ENCODE results near the gene THSD4. TPM values are rescaled to one million over a fixed set of nuclear protein-coding genes. Genes with fewer than 3 reads are reported as not detected.

The THSD4 gene
- total RNA-seq, 1 experiment from 2014 or later = 0.29 TPM

DNA sequence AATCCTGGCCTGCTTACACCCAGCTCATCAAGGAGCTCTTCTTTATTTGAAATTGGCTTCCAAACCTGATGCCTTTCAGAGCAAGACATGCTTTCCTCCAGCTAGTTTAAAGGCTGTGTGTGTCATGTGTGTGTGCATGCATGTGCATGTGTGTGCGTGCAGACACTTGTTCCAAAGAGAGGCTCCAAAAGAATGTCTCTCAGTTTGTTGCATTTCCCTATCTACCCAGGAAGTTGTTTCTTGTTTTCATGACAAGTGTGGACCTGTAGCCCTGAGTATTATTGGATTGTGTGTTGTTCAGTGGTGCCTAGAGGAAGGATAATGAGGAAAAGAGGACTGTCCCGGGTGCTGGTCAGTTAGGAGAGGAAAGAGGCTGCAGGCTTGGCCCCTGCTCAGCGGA is 240.0 kb downstream of the THSD4 start:
- ChIA-PET CTCF (no interaction called here), POLR2A (no interaction called here)
- no peak for DNase-seq
- intact Hi-C loops (cut with micrococcal nuclease; ENCODE audit: unreplicated experiment) = no loop called here
- Histone ChIP-seq H3K9me3 (no peaks in the 10 kb centered on the region), H3K36me3 (ENCODE audit: control insufficient read depth, insufficient read depth, low read length) (no peaks in the 10 kb centered on the region), H3K4me3 (ENCODE audit: low read depth, low read length) (no peak overlapping the region), H3K4me1 (no peaks in the 10 kb centered on the region), H3K27me3 (replicated peaks; ENCODE audit: control insufficient read depth, insufficient read depth, low read length) (no peaks in the 10 kb centered on the region)
- BruUV-seq (replicated peaks) = no TSS peak
- Mint-ChIP-seq H3K4me3 (ENCODE audit: unreplicated experiment) (no peak overlapping the region), H3K9me3 (ENCODE audit: unreplicated experiment) (no peaks in the 10 kb centered on the region), H3K27me3 (ENCODE audit: insufficient read depth, unreplicated experiment) (peaks cover 17% of the 10 kb centered on the region), H3K27ac (ENCODE audit: unreplicated experiment) (no peak overlapping the region), H3K4me1 (ENCODE audit: low read depth, unreplicated experiment) (no peaks in the 10 kb centered on the region), H3K36me3 (ENCODE audit: insufficient read depth, unreplicated experiment) (no peaks in the 10 kb centered on the region)
- TF ChIP-seq, protein P1, sequence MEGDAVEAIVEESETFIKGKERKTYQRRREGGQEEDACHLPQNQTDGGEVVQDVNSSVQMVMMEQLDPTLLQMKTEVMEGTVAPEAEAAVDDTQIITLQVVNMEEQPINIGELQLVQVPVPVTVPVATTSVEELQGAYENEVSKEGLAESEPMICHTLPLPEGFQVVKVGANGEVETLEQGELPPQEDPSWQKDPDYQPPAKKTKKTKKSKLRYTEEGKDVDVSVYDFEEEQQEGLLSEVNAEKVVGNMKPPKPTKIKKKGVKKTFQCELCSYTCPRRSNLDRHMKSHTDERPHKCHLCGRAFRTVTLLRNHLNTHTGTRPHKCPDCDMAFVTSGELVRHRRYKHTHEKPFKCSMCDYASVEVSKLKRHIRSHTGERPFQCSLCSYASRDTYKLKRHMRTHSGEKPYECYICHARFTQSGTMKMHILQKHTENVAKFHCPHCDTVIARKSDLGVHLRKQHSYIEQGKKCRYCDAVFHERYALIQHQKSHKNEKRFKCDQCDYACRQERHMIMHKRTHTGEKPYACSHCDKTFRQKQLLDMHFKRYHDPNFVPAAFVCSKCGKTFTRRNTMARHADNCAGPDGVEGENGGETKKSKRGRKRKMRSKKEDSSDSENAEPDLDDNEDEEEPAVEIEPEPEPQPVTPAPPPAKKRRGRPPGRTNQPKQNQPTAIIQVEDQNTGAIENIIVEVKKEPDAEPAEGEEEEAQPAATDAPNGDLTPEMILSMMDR (IDR thresholded peaks at IDR 0.05; ENCODE audit: insufficient read depth in 1 of 2, low read depth in 1 of 2, low read length in 1 of 2, severe bottlenecking in 1 of 2, unreplicated experiment in 1 of 2) = no peak

DNA sequence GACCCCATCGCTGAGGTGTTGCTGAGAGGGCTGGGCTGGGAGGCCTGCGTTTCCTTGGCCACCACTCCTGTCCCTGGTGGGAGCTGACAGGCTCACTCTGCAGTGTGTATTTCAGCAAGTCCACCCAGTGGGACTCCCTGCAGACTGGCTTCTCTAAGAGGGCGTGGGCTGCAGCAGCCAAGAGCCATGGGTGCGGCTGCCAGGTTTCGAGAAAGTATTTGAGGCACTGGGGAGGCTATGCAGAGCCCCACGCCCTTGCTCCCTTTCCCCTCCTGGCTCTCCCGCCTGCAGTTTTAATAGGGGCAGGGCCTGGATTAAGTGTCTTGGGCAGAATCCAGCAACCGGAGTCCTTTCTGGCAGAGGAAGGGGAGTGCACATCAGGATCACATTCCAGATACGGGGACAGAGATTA is 242.1 kb downstream of the THSD4 start:
- no TSS peak for BruUV-seq (replicated peaks)
- Mint-ChIP-seq H3K4me1 (ENCODE audit: low read depth, unreplicated experiment) (no peaks in the 10 kb centered on the region), H3K27me3 (ENCODE audit: insufficient read depth, unreplicated experiment) (peaks cover 17% of the 10 kb centered on the region), H3K4me3 (ENCODE audit: unreplicated experiment) (no peak overlapping the region), H3K9me3 (ENCODE audit: unreplicated experiment) (no peaks in the 10 kb centered on the region), H3K27ac (ENCODE audit: unreplicated experiment) (no peak overlapping the region), H3K36me3 (ENCODE audit: insufficient read depth, unreplicated experiment) (no peaks in the 10 kb centered on the region)
- POLR2A ChIA-PET = no interaction called here
- CTCF ChIA-PET = no interaction called here
- no peak overlapping the region for H3K4me3 ChIP-seq (ENCODE audit: low read depth, low read length)
- no peaks in the 10 kb centered on the region for H3K4me1 ChIP-seq
- intact Hi-C loops (cut with micrococcal nuclease; ENCODE audit: unreplicated experiment) = no loop called here
- H3K36me3 ChIP-seq (ENCODE audit: control insufficient read depth, insufficient read depth, low read length) = no peaks in the 10 kb centered on the region
- TF ChIP-seq, protein P1 (IDR thresholded peaks at IDR 0.05; ENCODE audit: insufficient read depth in 1 of 2, low read depth in 1 of 2, low read length in 1 of 2, severe bottlenecking in 1 of 2, unreplicated experiment in 1 of 2) = no peak
- no peak for DNase-seq
- no peaks in the 10 kb centered on the region for H3K9me3 ChIP-seq
- no peaks in the 10 kb centered on the region for H3K27me3 ChIP-seq (replicated peaks; ENCODE audit: control insufficient read depth, insufficient read depth, low read length)

DNA sequence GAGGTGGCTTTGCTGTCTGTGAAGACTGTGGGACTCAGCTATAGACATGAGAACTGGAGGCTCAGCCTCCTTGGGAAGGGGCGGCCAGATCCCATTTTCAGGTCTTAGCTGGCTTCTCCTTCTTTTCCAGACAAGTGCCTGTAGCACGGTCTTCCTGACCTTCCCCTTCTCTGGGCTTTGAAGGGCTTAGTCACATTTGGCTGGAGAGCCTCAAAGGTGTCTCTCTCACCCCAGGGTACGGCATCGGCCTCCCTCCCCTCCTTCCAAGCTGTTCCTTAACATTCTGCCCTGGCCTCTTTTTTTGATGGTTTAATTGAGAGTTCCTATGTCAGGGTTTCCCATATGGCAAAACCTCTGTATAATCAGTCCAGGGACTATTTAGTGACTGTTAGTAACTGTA is 242.7 kb downstream of the THSD4 start:
- BruUV-seq (replicated peaks) = no TSS peak
- TF ChIP-seq, protein P1 (IDR thresholded peaks at IDR 0.05; ENCODE audit: insufficient read depth in 1 of 2, low read depth in 1 of 2, low read length in 1 of 2, severe bottlenecking in 1 of 2, unreplicated experiment in 1 of 2) = no peak
- DNase-seq = no peak
- H3K27ac Mint-ChIP-seq (ENCODE audit: unreplicated experiment) = no peak overlapping the region
- no peaks in the 10 kb centered on the region for H3K36me3 Mint-ChIP-seq (ENCODE audit: insufficient read depth, unreplicated experiment)
- Histone ChIP-seq H3K4me1 (no peaks in the 10 kb centered on the region), H3K9me3 (no peaks in the 10 kb centered on the region), H3K36me3 (ENCODE audit: control insufficient read depth, insufficient read depth, low read length) (no peaks in the 10 kb centered on the region), H3K27me3 (replicated peaks; ENCODE audit: control insufficient read depth, insufficient read depth, low read length) (no peaks in the 10 kb centered on the region), H3K4me3 (ENCODE audit: low read depth, low read length) (no peak overlapping the region)
- no peak overlapping the region for H3K4me3 Mint-ChIP-seq (ENCODE audit: unreplicated experiment)
- no peaks in the 10 kb centered on the region for H3K9me3 Mint-ChIP-seq (ENCODE audit: unreplicated experiment)
- ChIA-PET POLR2A (no interaction called here), CTCF (no interaction called here)
- H3K4me1 Mint-ChIP-seq (ENCODE audit: low read depth, unreplicated experiment) = no peaks in the 10 kb centered on the region
- peaks cover 17% of the 10 kb centered on the region for H3K27me3 Mint-ChIP-seq (ENCODE audit: insufficient read depth, unreplicated experiment)
- intact Hi-C loops (cut with micrococcal nuclease; ENCODE audit: unreplicated experiment) = no loop called here
